Immature natural killer cell (primary cell): ENCODE results near the gene IL1RAPL2. TPM values are rescaled to one million over a fixed set of nuclear protein-coding genes. Genes with fewer than 3 reads are reported as not detected.
"Not testable (repeated sequence)": the region's sequence is repeated elsewhere in the genome, so short reads cannot be mapped to it uniquely, and the experiment has no call there.

ENCODE experiments used
- DNase-seq, 3 donors: peaks; one replicate each; pipeline ENCODE4 v3.0.0; 2022; ENCODE audit warnings: mixed read lengths in 1 of 3
- H3K27ac Mint-ChIP-seq, 6 donors: one replicate each; pipeline ENCODE4 v1.8.0; 2020; ENCODE audit warnings: mixed read lengths in 6 of 6, mild to moderate bottlenecking in 5 of 6, inconsistent platforms in 4 of 6, moderate library complexity in 3 of 6
- H3K27me3 Mint-ChIP-seq, 3 donors: one replicate each; pipeline ENCODE4 v1.8.0; 2020 to 2021; ENCODE audit warnings: low read depth in 3 of 3, mild to moderate bottlenecking in 3 of 3, mixed read lengths in 3 of 3, moderate library complexity in 3 of 3, inconsistent platforms in 1 of 3
- H3K36me3 Mint-ChIP-seq, 3 donors: one replicate each; pipeline ENCODE4 v1.8.0; 2020; ENCODE audit warnings: mixed read lengths in 3 of 3, inconsistent platforms in 2 of 3, mild to moderate bottlenecking in 2 of 3
- H3K4me1 Mint-ChIP-seq, 2 donors: one replicate each; pipeline ENCODE4 v1.8.0; 2020; ENCODE audit warnings: inconsistent platforms in 2 of 2, mild to moderate bottlenecking in 2 of 2, mixed read lengths in 2 of 2, moderate library complexity in 1 of 2
- H3K4me3 Mint-ChIP-seq, 5 donors: one replicate each; pipeline ENCODE4 v1.8.0; 2020; ENCODE audit warnings: mild to moderate bottlenecking in 5 of 5, mixed read lengths in 5 of 5, inconsistent platforms in 3 of 5, moderate library complexity in 3 of 5
- H3K9me3 Mint-ChIP-seq, 6 donors: one replicate each; pipeline ENCODE4 v1.8.0; 2020; ENCODE audit warnings: mild to moderate bottlenecking in 6 of 6, mixed read lengths in 6 of 6, inconsistent platforms in 4 of 6, moderate library complexity in 3 of 6
- polyA plus RNA-seq, 3 donors: library from polyadenylated mRNA; unstranded; fragments of 300-500 nt; fragmentation: Illumina TruSeq; gene quantifications; one replicate each; pipeline ENCODE4 v1.2.3, GENCODE V29; 2021

The IL1RAPL2 gene
- polyA plus RNA-seq, 3 donors from 2014 or later, result not detected

- no peak for DNase-seq
- peaks cover 0 to 5% (median 0%) of the 10 kb centered on the region in 6 donors for H3K9me3 Mint-ChIP-seq
- no peak overlapping the region for H3K27ac Mint-ChIP-seq
- H3K4me1 Mint-ChIP-seq, result no peaks in the 10 kb centered on the region
- H3K4me3 Mint-ChIP-seq, result no peak overlapping the region
- H3K27me3 Mint-ChIP-seq, result peaks cover 0 to 2% (median 0%) of the 10 kb centered on the region in 3 donors
- no peaks in the 10 kb centered on the region for H3K36me3 Mint-ChIP-seq
Measured at GRCh38 chrX:105209406-105209805, 643.4 kb downstream of the IL1RAPL2 start.

- DNase-seq, result no peak
- peaks cover 0 to 4% (median 0%) of the 10 kb centered on the region in 6 donors for H3K9me3 Mint-ChIP-seq
Measured at GRCh38 chrX:105210258-105210657, 644.3 kb downstream of the IL1RAPL2 start.

GRCh38 chrX:105211066-105211575, 645.1 kb downstream of the IL1RAPL2 start:
- peaks cover 0 to 2% (median 0%) of the 10 kb centered on the region in 3 donors for H3K27me3 Mint-ChIP-seq
- DNase-seq, result no peak
- H3K9me3 Mint-ChIP-seq, result peaks cover 0 to 4% (median 0%) of the 10 kb centered on the region in 6 donors
- no peaks in the 10 kb centered on the region for H3K36me3 Mint-ChIP-seq
- H3K4me1 Mint-ChIP-seq, result no peaks in the 10 kb centered on the region
- no peak overlapping the region for H3K4me3 Mint-ChIP-seq
- no peak overlapping the region for H3K27ac Mint-ChIP-seq

More at GRCh38 chrX:105210258-105210657, 644.3 kb downstream of the IL1RAPL2 start:
- no peak overlapping the region for H3K27ac Mint-ChIP-seq
- peaks cover 0 to 2% (median 0%) of the 10 kb centered on the region in 3 donors for H3K27me3 Mint-ChIP-seq
- H3K4me1 Mint-ChIP-seq, result no peaks in the 10 kb centered on the region
- no peaks in the 10 kb centered on the region for H3K36me3 Mint-ChIP-seq
- no peak overlapping the region for H3K4me3 Mint-ChIP-seq

GRCh38 chrX:105219454-105220401, 653.7 kb downstream of the IL1RAPL2 start:
- Mint-ChIP-seq H3K27me3 (peaks cover 0 to 4% (median 0%) of the 10 kb centered on the region in 3 donors), H3K4me3 (no peak overlapping the region), H3K9me3 (peaks cover 0 to 5% (median 0%) of the 10 kb centered on the region in 6 donors), H3K27ac (no peak overlapping the region), H3K36me3 (no peaks in the 10 kb centered on the region), H3K4me1 (no peaks in the 10 kb centered on the region)
- DNase-seq, result no peak

- H3K4me3 Mint-ChIP-seq, result no peak within 1 kb of the TSS
- no peaks in the 10 kb centered on the region for H3K4me1 Mint-ChIP-seq
- no peak within 1 kb of the TSS for H3K27ac Mint-ChIP-seq
- H3K9me3 Mint-ChIP-seq, result peaks cover 0 to 5% (median 0%) of the 10 kb centered on the region in 6 donors
- peaks cover 0 to 4% (median 0%) of the 10 kb centered on the region in 3 donors for H3K27me3 Mint-ChIP-seq
- no peaks in the 10 kb centered on the region for H3K36me3 Mint-ChIP-seq
- DNase-seq, result no peak
Measured at GRCh38 chrX:105220636-105221035, 654.6 kb downstream of the IL1RAPL2 start, which contains the start of gene TEX13A. TSS of gene TEX13A (minus strand) at chrX:105220694. CDS start at chrX:105220397, 297 bp downstream.

- no peak overlapping the region for H3K4me3 Mint-ChIP-seq
- no peak for DNase-seq
- H3K4me1 Mint-ChIP-seq, result no peaks in the 10 kb centered on the region
- no peaks in the 10 kb centered on the region for H3K36me3 Mint-ChIP-seq
- peaks cover 0 to 5% (median 0%) of the 10 kb centered on the region in 6 donors for H3K9me3 Mint-ChIP-seq
- peaks cover 0 to 4% (median 0%) of the 10 kb centered on the region in 3 donors for H3K27me3 Mint-ChIP-seq
- no peak overlapping the region for H3K27ac Mint-ChIP-seq
Measured at GRCh38 chrX:105221374-105221773, 655.4 kb downstream of the IL1RAPL2 start.

GRCh38 chrX:105226499-105226898, 660.5 kb downstream of the IL1RAPL2 start:
- Mint-ChIP-seq H3K9me3 (peaks cover 0 to 4% (median 0%) of the 10 kb centered on the region in 6 donors), H3K36me3 (no peaks in the 10 kb centered on the region), H3K27me3 (peaks cover 0 to 2% (median 0%) of the 10 kb centered on the region in 3 donors), H3K27ac (no peak overlapping the region), H3K4me1 (no peaks in the 10 kb centered on the region), H3K4me3 (no peak overlapping the region)
- no peak for DNase-seq

GRCh38 chrX:105228602-105229001, 662.6 kb downstream of the IL1RAPL2 start:
- Mint-ChIP-seq H3K27me3 (peaks cover 0 to 2% (median 0%) of the 10 kb centered on the region in 3 donors), H3K4me3 (no peak overlapping the region), H3K27ac (no peak overlapping the region), H3K4me1 (no peaks in the 10 kb centered on the region), H3K36me3 (no peaks in the 10 kb centered on the region), H3K9me3 (peaks cover 0 to 2% (median 0%) of the 10 kb centered on the region in 6 donors)
- DNase-seq, result no peak

- DNase-seq, result no peak
- H3K36me3 Mint-ChIP-seq, result no peaks in the 10 kb centered on the region
- H3K4me1 Mint-ChIP-seq, result no peaks in the 10 kb centered on the region
- peaks cover 0 to 4% (median under 1%) of the 10 kb centered on the region in 6 donors for H3K9me3 Mint-ChIP-seq
- no peak overlapping the region for H3K27ac Mint-ChIP-seq
- no peaks in the 10 kb centered on the region for H3K27me3 Mint-ChIP-seq
- no peak overlapping the region for H3K4me3 Mint-ChIP-seq
Measured at GRCh38 chrX:105229146-105229545, 663.1 kb downstream of the IL1RAPL2 start.

- not testable (repeated sequence) for DNase-seq, H3K9me3 Mint-ChIP-seq, H3K4me1 Mint-ChIP-seq, H3K27ac Mint-ChIP-seq, H3K4me3 Mint-ChIP-seq, H3K36me3 Mint-ChIP-seq, H3K27me3 Mint-ChIP-seq
Measured at GRCh38 chrX:105237407-105237806, 671.4 kb downstream of the IL1RAPL2 start.

GRCh38 chrX:105241056-105241455, 675.1 kb downstream of the IL1RAPL2 start:
- no peak for DNase-seq
- Mint-ChIP-seq H3K9me3 (peaks cover 0 to 5% (median 0%) of the 10 kb centered on the region in 6 donors), H3K27me3 (peaks cover 0 to 3% (median 0%) of the 10 kb centered on the region in 3 donors), H3K4me3 (no peak overlapping the region), H3K36me3 (no peaks in the 10 kb centered on the region), H3K4me1 (no peaks in the 10 kb centered on the region), H3K27ac (no peak overlapping the region)

GRCh38 chrX:105260291-105261043, 694.5 kb downstream of the IL1RAPL2 start:
- H3K27me3 Mint-ChIP-seq, result peaks cover 0 to 2% (median 0%) of the 10 kb centered on the region in 3 donors
- no peak for DNase-seq
- peaks cover 0 to 9% (median 4%) of the 10 kb centered on the region in 6 donors for H3K9me3 Mint-ChIP-seq
- no peaks in the 10 kb centered on the region for H3K4me1 Mint-ChIP-seq
- no peaks in the 10 kb centered on the region for H3K36me3 Mint-ChIP-seq
- no peak overlapping the region for H3K4me3 Mint-ChIP-seq
- H3K27ac Mint-ChIP-seq, result no peak overlapping the region

GRCh38 chrX:105263171-105263570, 697.2 kb downstream of the IL1RAPL2 start:
- H3K4me1 Mint-ChIP-seq, result no peaks in the 10 kb centered on the region
- H3K27me3 Mint-ChIP-seq, result peaks cover 0 to 2% (median 1%) of the 10 kb centered on the region in 3 donors
- H3K4me3 Mint-ChIP-seq, result no peak overlapping the region
- DNase-seq, result no peak
- peaks cover 0 to 4% (median 0%) of the 10 kb centered on the region in 6 donors for H3K9me3 Mint-ChIP-seq
- H3K36me3 Mint-ChIP-seq, result no peaks in the 10 kb centered on the region
- H3K27ac Mint-ChIP-seq, result no peak overlapping the region
